ENCODE results near the gene SPACA6.

Gene SPACA6

DNA sequence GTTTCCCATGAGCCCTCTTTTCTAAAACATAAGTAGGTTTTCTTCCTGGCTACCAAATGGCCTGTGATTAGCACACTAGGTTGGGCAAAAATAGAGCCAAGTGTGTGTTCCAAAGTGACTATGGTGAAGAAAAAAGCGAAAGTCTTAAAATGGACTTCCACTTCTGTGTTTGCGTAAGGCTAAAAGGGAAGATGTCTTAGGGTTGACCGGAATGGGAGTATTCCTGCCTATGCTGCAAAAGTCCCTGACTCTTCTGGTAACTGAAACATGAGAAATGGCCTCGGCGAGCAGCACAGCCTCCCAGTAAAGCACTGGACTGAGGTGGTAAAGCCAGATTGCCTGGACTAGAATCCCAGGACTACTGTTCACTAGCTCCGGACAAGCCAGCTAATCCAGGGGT is 61.0 kb downstream of the SPACA6 start:
- Histone ChIP-seq H3K9me3 (ENCODE audit: insufficient read depth, low read length) (no peaks in the 10 kb centered on the region), H4K20me1 (ENCODE audit: low read depth, low read length) (no peaks in the 10 kb centered on the region), H3F3A (ENCODE audit: insufficient read depth) (no peaks in the 10 kb centered on the region), H3K27me3 (ENCODE audit: low read length) (no peaks in the 10 kb centered on the region), H3K9me2 (replicated peaks; ENCODE audit: insufficient read depth, low read length) (no peaks in the 10 kb centered on the region), H3K9ac (ENCODE audit: low read length) (no peak overlapping the region), H3K79me2 (ENCODE audit: insufficient read depth, low read length) (no peaks in the 10 kb centered on the region), H2AFZ (ENCODE audit: low read depth, low read length, severe bottlenecking) (no peak overlapping the region), H3K36me3 (ENCODE audit: low read length) (no peaks in the 10 kb centered on the region), H3K4me2 (ENCODE audit: low read depth, low read length, poor library complexity, severe bottlenecking) (no peak overlapping the region), H3K27ac (ENCODE audit: low read depth, low read length) (no peak overlapping the region), H3K4me3 (ENCODE audit: insufficient read depth, low read length, poor library complexity, severe bottlenecking) (no peak overlapping the region)
- TF ChIP-seq, protein P1, sequence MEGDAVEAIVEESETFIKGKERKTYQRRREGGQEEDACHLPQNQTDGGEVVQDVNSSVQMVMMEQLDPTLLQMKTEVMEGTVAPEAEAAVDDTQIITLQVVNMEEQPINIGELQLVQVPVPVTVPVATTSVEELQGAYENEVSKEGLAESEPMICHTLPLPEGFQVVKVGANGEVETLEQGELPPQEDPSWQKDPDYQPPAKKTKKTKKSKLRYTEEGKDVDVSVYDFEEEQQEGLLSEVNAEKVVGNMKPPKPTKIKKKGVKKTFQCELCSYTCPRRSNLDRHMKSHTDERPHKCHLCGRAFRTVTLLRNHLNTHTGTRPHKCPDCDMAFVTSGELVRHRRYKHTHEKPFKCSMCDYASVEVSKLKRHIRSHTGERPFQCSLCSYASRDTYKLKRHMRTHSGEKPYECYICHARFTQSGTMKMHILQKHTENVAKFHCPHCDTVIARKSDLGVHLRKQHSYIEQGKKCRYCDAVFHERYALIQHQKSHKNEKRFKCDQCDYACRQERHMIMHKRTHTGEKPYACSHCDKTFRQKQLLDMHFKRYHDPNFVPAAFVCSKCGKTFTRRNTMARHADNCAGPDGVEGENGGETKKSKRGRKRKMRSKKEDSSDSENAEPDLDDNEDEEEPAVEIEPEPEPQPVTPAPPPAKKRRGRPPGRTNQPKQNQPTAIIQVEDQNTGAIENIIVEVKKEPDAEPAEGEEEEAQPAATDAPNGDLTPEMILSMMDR (IDR thresholded peaks at IDR 0.05; ENCODE audit: insufficient read depth, low read length, poor library complexity, severe bottlenecking): no peak
- TF ChIP-seq EZH2phosphoT487 (conservative IDR thresholded peaks at IDR 0.05; ENCODE audit: low read length): no peak

DNA sequence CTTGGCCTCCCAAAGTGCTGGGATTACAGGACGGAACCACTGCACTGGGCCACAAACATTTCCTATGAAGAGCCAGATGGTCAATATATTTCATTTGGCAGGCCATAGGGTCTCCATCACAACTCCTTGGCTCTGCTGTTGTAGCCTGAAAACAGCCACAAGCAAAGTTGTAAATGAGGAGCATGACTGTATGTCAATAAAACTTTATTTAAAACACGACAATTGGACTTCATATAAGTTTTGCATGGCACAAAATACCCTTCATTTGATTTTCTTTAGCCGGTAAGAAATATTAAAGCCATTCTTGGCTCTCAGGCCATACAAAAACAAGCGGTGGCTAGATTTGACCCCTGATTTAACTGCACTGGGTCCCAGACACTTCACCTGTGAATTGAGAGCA is 61.6 kb downstream of the SPACA6 start:
- Histone ChIP-seq H3K27me3 (ENCODE audit: low read length) (no peaks in the 10 kb centered on the region), H2AFZ (ENCODE audit: low read depth, low read length, severe bottlenecking) (no peak overlapping the region), H3F3A (ENCODE audit: insufficient read depth) (no peaks in the 10 kb centered on the region), H3K9me3 (ENCODE audit: insufficient read depth, low read length) (no peaks in the 10 kb centered on the region), H3K4me3 (ENCODE audit: insufficient read depth, low read length, poor library complexity, severe bottlenecking) (no peak overlapping the region), H3K9ac (ENCODE audit: low read length) (no peak overlapping the region), H3K27ac (ENCODE audit: low read depth, low read length) (no peak overlapping the region), H3K4me2 (ENCODE audit: low read depth, low read length, poor library complexity, severe bottlenecking) (no peak overlapping the region), H4K20me1 (ENCODE audit: low read depth, low read length) (no peaks in the 10 kb centered on the region), H3K79me2 (ENCODE audit: insufficient read depth, low read length) (no peaks in the 10 kb centered on the region), H3K9me2 (replicated peaks; ENCODE audit: insufficient read depth, low read length) (no peaks in the 10 kb centered on the region), H3K36me3 (ENCODE audit: low read length) (no peaks in the 10 kb centered on the region)
- TF ChIP-seq, protein P1 (IDR thresholded peaks at IDR 0.05; ENCODE audit: insufficient read depth, low read length, poor library complexity, severe bottlenecking): no peak
- no peak for TF ChIP-seq EZH2phosphoT487 (conservative IDR thresholded peaks at IDR 0.05; ENCODE audit: low read length)
